ENCODE measurements around the gene CCDC93.

DNA sequence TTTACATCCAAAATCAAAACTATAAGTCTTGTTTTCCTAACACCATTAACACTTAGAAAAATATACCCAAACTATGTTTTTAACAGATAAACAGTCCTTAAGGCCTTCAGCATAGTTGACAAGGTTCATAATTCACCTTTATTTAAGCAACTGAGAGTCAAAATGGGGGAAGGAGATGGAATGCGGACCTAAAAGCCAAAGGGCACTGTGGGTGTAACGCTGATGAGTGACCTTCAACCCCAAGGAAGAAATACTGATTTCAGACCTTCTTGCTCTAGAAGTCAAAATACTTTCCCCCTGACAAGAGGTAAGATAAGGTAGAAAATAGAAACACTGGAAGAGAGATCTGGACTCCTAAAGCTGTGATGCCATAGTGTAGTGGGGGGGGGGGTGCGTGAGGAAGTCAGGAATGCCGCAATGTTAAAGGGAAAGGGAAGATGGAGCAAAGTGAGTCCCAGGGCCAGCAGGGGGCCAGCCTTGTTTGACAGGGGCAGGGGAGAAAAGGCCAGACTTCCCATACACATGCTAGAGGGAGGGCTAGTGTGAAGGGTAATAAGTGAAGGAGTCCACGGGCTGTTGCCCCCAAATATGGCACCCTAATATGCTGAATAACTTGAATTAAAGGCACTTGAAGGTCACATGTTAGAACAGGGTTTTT lies 31.4 kb downstream of the CCDC93 start:
- TF ChIP-seq, protein P1, sequence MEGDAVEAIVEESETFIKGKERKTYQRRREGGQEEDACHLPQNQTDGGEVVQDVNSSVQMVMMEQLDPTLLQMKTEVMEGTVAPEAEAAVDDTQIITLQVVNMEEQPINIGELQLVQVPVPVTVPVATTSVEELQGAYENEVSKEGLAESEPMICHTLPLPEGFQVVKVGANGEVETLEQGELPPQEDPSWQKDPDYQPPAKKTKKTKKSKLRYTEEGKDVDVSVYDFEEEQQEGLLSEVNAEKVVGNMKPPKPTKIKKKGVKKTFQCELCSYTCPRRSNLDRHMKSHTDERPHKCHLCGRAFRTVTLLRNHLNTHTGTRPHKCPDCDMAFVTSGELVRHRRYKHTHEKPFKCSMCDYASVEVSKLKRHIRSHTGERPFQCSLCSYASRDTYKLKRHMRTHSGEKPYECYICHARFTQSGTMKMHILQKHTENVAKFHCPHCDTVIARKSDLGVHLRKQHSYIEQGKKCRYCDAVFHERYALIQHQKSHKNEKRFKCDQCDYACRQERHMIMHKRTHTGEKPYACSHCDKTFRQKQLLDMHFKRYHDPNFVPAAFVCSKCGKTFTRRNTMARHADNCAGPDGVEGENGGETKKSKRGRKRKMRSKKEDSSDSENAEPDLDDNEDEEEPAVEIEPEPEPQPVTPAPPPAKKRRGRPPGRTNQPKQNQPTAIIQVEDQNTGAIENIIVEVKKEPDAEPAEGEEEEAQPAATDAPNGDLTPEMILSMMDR (IDR thresholded peaks at IDR 0.05), result no peak
- no peak for TF ChIP-seq POLR2A (IDR thresholded peaks at IDR 0.05)
